ENCODE data around the gene POLR2E.

POLR2E gene

DNA sequence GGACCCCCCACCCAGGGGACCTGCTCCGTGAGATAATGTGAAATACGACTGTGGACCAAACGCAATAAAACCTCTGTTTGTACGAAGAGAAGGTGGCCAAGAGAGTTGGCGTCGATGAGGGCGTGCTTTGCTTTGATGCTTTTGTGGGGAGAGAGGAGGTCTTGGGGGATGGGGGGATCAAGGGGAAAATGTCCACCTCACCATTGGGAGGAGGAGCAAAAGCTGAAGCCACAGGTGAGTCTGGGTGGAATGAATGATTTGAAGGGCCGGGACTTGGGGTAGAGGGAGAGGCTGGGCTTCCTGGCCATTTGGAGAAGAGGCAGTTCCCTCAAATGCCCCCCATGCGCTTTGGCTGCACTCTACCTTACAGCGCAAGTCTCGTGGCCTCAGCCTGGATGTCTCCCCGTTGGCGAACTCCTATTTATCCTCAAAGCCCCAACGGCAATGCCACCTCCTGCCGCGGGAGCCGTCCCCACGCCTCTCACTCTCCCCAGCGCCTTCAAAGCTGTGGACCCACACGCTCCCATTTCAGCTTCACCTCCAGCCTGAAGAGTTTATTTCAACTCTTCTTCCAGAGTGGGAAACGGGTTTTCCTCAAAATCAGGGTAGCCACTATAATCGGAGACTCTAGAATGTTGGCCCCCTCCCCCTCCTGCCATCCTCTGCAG lies 56.1 kb downstream of the POLR2E start:
- Histone ChIP-seq H3K9ac (ENCODE audit: low read depth, low read length, poor library complexity, severe bottlenecking) (peak overlapping the region; percentile 65), H3K4me3 (ENCODE audit: low read length, poor library complexity, severe bottlenecking) (peak overlapping the region; percentile 83), H3K4me2 (ENCODE audit: low read depth, low read length, poor library complexity, severe bottlenecking) (peak overlapping the region; percentile 88), H3K9me3 (ENCODE audit: insufficient read depth, low read depth, low read length) (no peaks in the 10 kb centered on the region), H4K20me1 (ENCODE audit: insufficient read depth, low read length, poor library complexity, severe bottlenecking) (peaks cover 10% of the 10 kb centered on the region), H3F3A (ENCODE audit: low read depth) (peaks cover 10% of the 10 kb centered on the region), H3K9me2 (replicated peaks; ENCODE audit: low read depth, low read length) (no peaks in the 10 kb centered on the region), H3K4me1 (ENCODE audit: insufficient read depth, low read length, poor library complexity, severe bottlenecking) (peaks cover 39% of the 10 kb centered on the region), H3K79me2 (ENCODE audit: insufficient read depth, low read length) (no peaks in the 10 kb centered on the region; the same call in 1 of the 2 replicates), H2AFZ (ENCODE audit: low read length) (no peak overlapping the region), H3K27me3 (ENCODE audit: insufficient read depth, low read length, poor library complexity, severe bottlenecking) (no peaks in the 10 kb centered on the region), H3K36me3 (ENCODE audit: insufficient read depth, low read length) (peaks cover 8% of the 10 kb centered on the region; the same call in 1 of the 2 replicates)
- no peak for TF ChIP-seq EZH2phosphoT487 (IDR thresholded peaks at IDR 0.05; ENCODE audit: borderline replicate concordance)
- TF ChIP-seq, protein P1, sequence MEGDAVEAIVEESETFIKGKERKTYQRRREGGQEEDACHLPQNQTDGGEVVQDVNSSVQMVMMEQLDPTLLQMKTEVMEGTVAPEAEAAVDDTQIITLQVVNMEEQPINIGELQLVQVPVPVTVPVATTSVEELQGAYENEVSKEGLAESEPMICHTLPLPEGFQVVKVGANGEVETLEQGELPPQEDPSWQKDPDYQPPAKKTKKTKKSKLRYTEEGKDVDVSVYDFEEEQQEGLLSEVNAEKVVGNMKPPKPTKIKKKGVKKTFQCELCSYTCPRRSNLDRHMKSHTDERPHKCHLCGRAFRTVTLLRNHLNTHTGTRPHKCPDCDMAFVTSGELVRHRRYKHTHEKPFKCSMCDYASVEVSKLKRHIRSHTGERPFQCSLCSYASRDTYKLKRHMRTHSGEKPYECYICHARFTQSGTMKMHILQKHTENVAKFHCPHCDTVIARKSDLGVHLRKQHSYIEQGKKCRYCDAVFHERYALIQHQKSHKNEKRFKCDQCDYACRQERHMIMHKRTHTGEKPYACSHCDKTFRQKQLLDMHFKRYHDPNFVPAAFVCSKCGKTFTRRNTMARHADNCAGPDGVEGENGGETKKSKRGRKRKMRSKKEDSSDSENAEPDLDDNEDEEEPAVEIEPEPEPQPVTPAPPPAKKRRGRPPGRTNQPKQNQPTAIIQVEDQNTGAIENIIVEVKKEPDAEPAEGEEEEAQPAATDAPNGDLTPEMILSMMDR (conservative IDR thresholded peaks at IDR 0.05; ENCODE audit: low read length): no peak

DNA sequence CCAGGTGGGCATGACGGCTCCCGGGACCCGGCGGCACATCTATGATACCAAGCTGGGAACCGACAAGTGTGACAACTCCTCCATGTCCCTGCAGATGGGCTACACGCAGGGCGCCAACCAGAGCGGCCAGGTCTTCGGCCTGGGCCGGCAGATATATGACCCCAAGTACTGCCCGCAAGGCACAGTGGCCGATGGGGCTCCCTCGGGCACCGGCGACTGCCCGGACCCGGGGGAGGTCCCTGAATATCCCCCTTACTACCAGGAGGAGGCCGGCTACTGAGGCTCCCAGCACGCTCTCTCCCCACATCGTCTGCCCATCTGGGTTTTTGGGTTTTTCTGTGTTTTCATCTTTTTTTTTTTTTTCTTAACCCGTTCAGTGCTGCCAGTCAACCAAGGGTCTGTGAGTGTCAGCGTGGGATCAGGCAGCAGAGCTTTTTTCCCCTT lies 57.5 kb downstream of the POLR2E start:
- Histone ChIP-seq H3K9ac (ENCODE audit: low read depth, low read length, poor library complexity, severe bottlenecking) (peak overlapping the region; percentile 65), H3K36me3 (ENCODE audit: insufficient read depth, low read length) (peaks cover 15% of the 10 kb centered on the region; the same call in 1 of the 2 replicates), H3K79me2 (ENCODE audit: insufficient read depth, low read length) (peaks cover 7% of the 10 kb centered on the region; the same call in 1 of the 2 replicates), H3K9me2 (replicated peaks; ENCODE audit: low read depth, low read length) (no peaks in the 10 kb centered on the region), H2AFZ (ENCODE audit: low read length) (no peak overlapping the region), H3K27me3 (ENCODE audit: insufficient read depth, low read length, poor library complexity, severe bottlenecking) (no peaks in the 10 kb centered on the region), H3K4me3 (ENCODE audit: low read length, poor library complexity, severe bottlenecking) (peak overlapping the region; percentile 83), H4K20me1 (ENCODE audit: insufficient read depth, low read length, poor library complexity, severe bottlenecking) (peaks cover 10% of the 10 kb centered on the region), H3K9me3 (ENCODE audit: insufficient read depth, low read depth, low read length) (no peaks in the 10 kb centered on the region), H3F3A (ENCODE audit: low read depth) (peaks cover 10% of the 10 kb centered on the region), H3K4me1 (ENCODE audit: insufficient read depth, low read length, poor library complexity, severe bottlenecking) (peaks cover 39% of the 10 kb centered on the region), H3K4me2 (ENCODE audit: low read depth, low read length, poor library complexity, severe bottlenecking) (peak overlapping the region; percentile 88)
- TF ChIP-seq, protein P1 (conservative IDR thresholded peaks at IDR 0.05; ENCODE audit: low read length): no peak
- no peak for TF ChIP-seq EZH2phosphoT487 (IDR thresholded peaks at IDR 0.05; ENCODE audit: borderline replicate concordance)

Data from Loucy (cell line).